IPS-18c (cell line): Measurements from ENCODE around the gene NUFIP1.
"Not testable (repeated sequence)": the region's sequence is repeated elsewhere in the genome, so short reads cannot be mapped to it uniquely, and the experiment has no call there.

Source experiments
- H3K4me3 ChIP-seq: 2 replicates; pipeline ENCODE4 v1.7.0; 2013; ENCODE audit warnings: low read depth, mild to moderate bottlenecking, low read length, moderate library complexity; ENCODE audit not compliant: insufficient read depth
- H3K9me3 ChIP-seq: one replicate; pipeline ENCODE4 v1.6.1; 2013; ENCODE audit warnings: mild to moderate bottlenecking, low read length, moderate library complexity; ENCODE audit not compliant: control insufficient read depth, insufficient read depth

Gene NUFIP1

GRCh38 chr13:44906230-44906629 lies 83.0 kb downstream of the NUFIP1 start:
- H3K4me3 ChIP-seq, result no peak overlapping the region
- H3K9me3 ChIP-seq, result no peaks in the 10 kb centered on the region

- Histone ChIP-seq H3K9me3 (no peaks in the 10 kb centered on the region), H3K4me3 (no peak overlapping the region)
Measured at GRCh38 chr13:44905556-44905955, 83.7 kb downstream of the NUFIP1 start.

- no peak overlapping the region for H3K4me3 ChIP-seq
- H3K9me3 ChIP-seq, result no peaks in the 10 kb centered on the region
Measured at GRCh38 chr13:44904967-44905366, 84.3 kb downstream of the NUFIP1 start.

- H3K4me3 ChIP-seq, result no peak overlapping the region
- H3K9me3 ChIP-seq, result no peaks in the 10 kb centered on the region
Measured at GRCh38 chr13:44903574-44903985, 85.7 kb downstream of the NUFIP1 start.

GRCh38 chr13:44902738-44903137 lies 86.5 kb downstream of the NUFIP1 start:
- no peak overlapping the region for H3K4me3 ChIP-seq
- no peaks in the 10 kb centered on the region for H3K9me3 ChIP-seq

GRCh38 chr13:44899967-44900366 lies 89.3 kb downstream of the NUFIP1 start:
- Histone ChIP-seq H3K9me3 (no peaks in the 10 kb centered on the region), H3K4me3 (no peak overlapping the region)

- H3K9me3 ChIP-seq, H3K4me3 ChIP-seq: not testable (repeated sequence)
Measured at GRCh38 chr13:44898308-44898707, 91.0 kb downstream of the NUFIP1 start.

- Histone ChIP-seq H3K9me3 (no peaks in the 10 kb centered on the region), H3K4me3 (no peak overlapping the region)
Measured at GRCh38 chr13:44895953-44896335, 93.3 kb downstream of the NUFIP1 start.

GRCh38 chr13:44895264-44895952 lies 93.9 kb downstream of the NUFIP1 start:
- Histone ChIP-seq H3K9me3 (no peaks in the 10 kb centered on the region), H3K4me3 (no peak overlapping the region)

- no peak overlapping the region for H3K4me3 ChIP-seq
- no peaks in the 10 kb centered on the region for H3K9me3 ChIP-seq
Measured at GRCh38 chr13:44894001-44894770, 95.1 kb downstream of the NUFIP1 start.
